Endothelial cell (in vitro differentiated cells): ENCODE results near the gene MIER3. TPM values are rescaled to one million over a fixed set of nuclear protein-coding genes. Genes with fewer than 3 reads are reported as not detected.

Source experiments
- DNase-seq: peaks from one replicate; pipeline ENCODE4 v3.0.0; 2021; ENCODE audit warnings: low spot score
- H3K27ac Mint-ChIP-seq: one replicate; pipeline ENCODE4 v1.8.0; 2021; ENCODE audit warnings: mixed read lengths, inconsistent platforms; ENCODE audit not compliant: unreplicated experiment
- H3K27me3 Mint-ChIP-seq: one replicate; pipeline ENCODE4 v1.8.0; 2021; ENCODE audit warnings: mild to moderate bottlenecking, moderate library complexity, mixed read lengths, inconsistent platforms; ENCODE audit not compliant: unreplicated experiment
- H3K36me3 Mint-ChIP-seq: one replicate; pipeline ENCODE4 v1.8.0; 2021; ENCODE audit warnings: mild to moderate bottlenecking, low read depth, mixed read lengths, inconsistent platforms; ENCODE audit not compliant: unreplicated experiment
- H3K4me1 Mint-ChIP-seq: one replicate; pipeline ENCODE4 v1.8.0; 2021; ENCODE audit warnings: mild to moderate bottlenecking, mixed read lengths, inconsistent platforms; ENCODE audit not compliant: unreplicated experiment
- H3K4me3 Mint-ChIP-seq: one replicate; pipeline ENCODE4 v1.8.0; 2021; ENCODE audit warnings: mild to moderate bottlenecking, mixed read lengths, inconsistent platforms; ENCODE audit not compliant: unreplicated experiment
- H3K9me3 Mint-ChIP-seq: one replicate; pipeline ENCODE4 v1.8.0; 2021; ENCODE audit warnings: mixed read lengths, inconsistent platforms; ENCODE audit not compliant: unreplicated experiment
- total RNA-seq: library from RNA; stranded (reverse); fragmentation: NEBNext Ultra II Directional; extraction: Animal tissue kit (Norgen Biotek cat#: 25700); gene quantifications from one replicate; pipeline ENCODE4 v1.2.1, GENCODE V29; 2021; ENCODE audit not compliant: unreplicated experiment
- TF ChIP-seq, protein P1 (sequence below): fragments of 200-600 bp; sonication (generic); IDR thresholded peaks from one replicate; pipeline ENCODE4 v1.5.0; 2021; ENCODE audit warnings: antibody characterized with exemption; ENCODE audit not compliant: unreplicated experiment

MIER3 gene
- total RNA-seq, 1 donor from 2014 or later, result 52.3 TPM

DNA sequence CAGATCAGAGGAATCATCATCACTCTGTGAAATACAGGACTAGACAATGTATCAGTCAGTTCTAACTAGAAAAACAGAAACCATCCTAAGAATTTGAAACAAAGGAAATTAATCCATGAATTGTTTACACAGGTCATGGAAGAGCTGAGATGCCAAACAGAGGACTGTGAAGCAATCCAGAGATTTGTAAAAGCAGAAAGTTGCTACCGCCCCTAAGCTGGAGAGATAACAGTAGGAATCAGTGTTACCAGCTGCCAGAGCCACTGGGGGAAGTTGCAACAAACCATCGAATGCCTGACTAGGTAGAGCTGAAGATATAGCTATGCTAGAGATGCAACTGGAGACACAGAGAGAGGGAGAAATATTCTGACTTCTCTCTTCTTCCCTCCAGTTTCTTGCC, 10.4 kb upstream of the MIER3 start:
- Mint-ChIP-seq H3K27ac (no peak overlapping the region), H3K36me3 (no peaks in the 10 kb centered on the region), H3K4me1 (peaks cover 3% of the 10 kb centered on the region), H3K9me3 (no peaks in the 10 kb centered on the region), H3K4me3 (no peak overlapping the region), H3K27me3 (peaks cover 5% of the 10 kb centered on the region)
- no peak for DNase-seq
- TF ChIP-seq, protein P1, sequence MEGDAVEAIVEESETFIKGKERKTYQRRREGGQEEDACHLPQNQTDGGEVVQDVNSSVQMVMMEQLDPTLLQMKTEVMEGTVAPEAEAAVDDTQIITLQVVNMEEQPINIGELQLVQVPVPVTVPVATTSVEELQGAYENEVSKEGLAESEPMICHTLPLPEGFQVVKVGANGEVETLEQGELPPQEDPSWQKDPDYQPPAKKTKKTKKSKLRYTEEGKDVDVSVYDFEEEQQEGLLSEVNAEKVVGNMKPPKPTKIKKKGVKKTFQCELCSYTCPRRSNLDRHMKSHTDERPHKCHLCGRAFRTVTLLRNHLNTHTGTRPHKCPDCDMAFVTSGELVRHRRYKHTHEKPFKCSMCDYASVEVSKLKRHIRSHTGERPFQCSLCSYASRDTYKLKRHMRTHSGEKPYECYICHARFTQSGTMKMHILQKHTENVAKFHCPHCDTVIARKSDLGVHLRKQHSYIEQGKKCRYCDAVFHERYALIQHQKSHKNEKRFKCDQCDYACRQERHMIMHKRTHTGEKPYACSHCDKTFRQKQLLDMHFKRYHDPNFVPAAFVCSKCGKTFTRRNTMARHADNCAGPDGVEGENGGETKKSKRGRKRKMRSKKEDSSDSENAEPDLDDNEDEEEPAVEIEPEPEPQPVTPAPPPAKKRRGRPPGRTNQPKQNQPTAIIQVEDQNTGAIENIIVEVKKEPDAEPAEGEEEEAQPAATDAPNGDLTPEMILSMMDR, result no peak

- no peaks in the 10 kb centered on the region for H3K36me3 Mint-ChIP-seq
- TF ChIP-seq, protein P1, result no peak
These were observed 9.8 kb upstream of the MIER3 start for GRCh38 chr5:56961746-56962145.

DNA sequence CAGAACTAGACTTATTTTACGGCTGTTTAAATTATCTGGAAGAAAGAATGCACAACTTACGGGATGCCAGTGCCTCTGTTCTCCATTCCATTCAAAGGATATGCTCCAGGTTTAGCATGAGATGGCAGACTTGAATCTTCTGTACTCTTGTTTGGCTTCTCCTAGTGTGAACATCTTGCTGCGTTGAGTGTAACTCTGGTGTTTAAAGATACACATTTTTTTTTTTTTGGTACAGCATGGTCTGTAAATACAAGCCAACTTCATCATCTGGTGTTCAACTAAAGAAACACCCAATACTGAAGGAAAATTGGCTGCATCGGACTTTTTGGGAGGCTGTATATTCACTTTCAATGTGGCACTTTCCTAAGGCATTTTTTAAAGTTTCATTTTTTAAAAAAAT, 7.4 kb upstream of the MIER3 start:
- Mint-ChIP-seq H3K36me3 (no peaks in the 10 kb centered on the region), H3K27ac (no peak overlapping the region), H3K9me3 (no peaks in the 10 kb centered on the region), H3K4me3 (no peak overlapping the region), H3K4me1 (peaks cover 3% of the 10 kb centered on the region), H3K27me3 (peaks cover 4% of the 10 kb centered on the region)
- no peak for DNase-seq
- TF ChIP-seq, protein P1, result no peak

More at GRCh38 chr5:56961746-56962145, 9.8 kb upstream of the MIER3 start:
- no peak overlapping the region for H3K27ac Mint-ChIP-seq
- H3K4me3 Mint-ChIP-seq, result no peak overlapping the region
- H3K4me1 Mint-ChIP-seq, result peaks cover 3% of the 10 kb centered on the region
- peaks cover 4% of the 10 kb centered on the region for H3K27me3 Mint-ChIP-seq
- H3K9me3 Mint-ChIP-seq, result no peaks in the 10 kb centered on the region
- DNase-seq, result no peak

GRCh38 chr5:56958595-56958994, 6.7 kb upstream of the MIER3 start:
- TF ChIP-seq, protein P1, result no peak
- no peaks in the 10 kb centered on the region for H3K9me3 Mint-ChIP-seq
- no peaks in the 10 kb centered on the region for H3K36me3 Mint-ChIP-seq
- H3K4me1 Mint-ChIP-seq, result peaks cover 3% of the 10 kb centered on the region
- H3K27me3 Mint-ChIP-seq, result peaks cover 4% of the 10 kb centered on the region
- DNase-seq, result no peak
- H3K27ac Mint-ChIP-seq, result no peak overlapping the region
- no peak overlapping the region for H3K4me3 Mint-ChIP-seq

DNA sequence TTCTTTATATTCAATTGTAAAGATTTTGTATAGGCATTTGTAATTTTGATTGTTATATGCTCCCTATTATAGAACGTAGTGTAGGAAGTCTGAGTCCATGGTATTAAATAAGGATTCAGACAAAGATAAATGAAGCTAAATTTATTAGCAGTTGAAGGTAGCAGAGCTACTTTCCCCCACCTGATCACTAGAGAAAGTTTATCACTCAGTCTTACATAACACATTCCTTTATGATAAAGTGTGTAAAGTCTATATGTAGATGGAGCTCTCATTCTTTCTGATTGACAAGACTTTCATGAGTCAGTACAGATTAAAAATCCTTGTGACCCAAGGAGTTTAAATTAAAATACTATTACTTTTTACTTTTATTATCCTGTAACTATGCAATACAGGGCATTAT, 2.3 kb upstream of the MIER3 start:
- Mint-ChIP-seq H3K27ac (no peak overlapping the region), H3K4me1 (peaks cover 14% of the 10 kb centered on the region), H3K27me3 (peaks cover 2% of the 10 kb centered on the region)

More for the DNA sequence above, 2.3 kb upstream of the MIER3 start:
- DNase-seq, result no peak
- H3K9me3 Mint-ChIP-seq, result no peaks in the 10 kb centered on the region
- H3K4me3 Mint-ChIP-seq, result no peak overlapping the region
- TF ChIP-seq, protein P1, result no peak
- peaks cover 4% of the 10 kb centered on the region for H3K36me3 Mint-ChIP-seq
